ENCODE results near the gene MRPS12.

The MRPS12 gene

GRCh38 chr19:38980583-38981374 is 50.0 kb downstream of the MRPS12 start:
- no peaks in the 10 kb centered on the region for H3K36me3 ChIP-seq
- H3K4me3 ChIP-seq = no peak overlapping the region
- intact Hi-C loops (cut with DNase I; ENCODE audit: low total_unique reads) = no loop called here
- H3K9me3 ChIP-seq = peaks cover 0 to 5% (median 3%) of the 10 kb centered on the region in 3 donors
- H3K27ac ChIP-seq = no peak overlapping the region
- no peak for DNase-seq
- H3K4me1 ChIP-seq = peaks cover 0 to 11% (median 7%) of the 10 kb centered on the region in 4 donors
- peaks cover 0 to 3% of the 10 kb centered on the region in 2 donors for H3K27me3 ChIP-seq
- TF ChIP-seq CTCF (IDR thresholded peaks at IDR 0.05) = no peak
